Mesendoderm (in vitro differentiated cells): ENCODE data around the gene ELF4.

ENCODE experiments used
- DNase-seq: peaks from one replicate; pipeline ENCODE4 v3.0.0; 2013
- H2AK5ac ChIP-seq: 2 replicates; pipeline ENCODE4 v1.6.1; 2013; ENCODE audit warnings: low read length, inconsistent platforms
- H2BK120ac ChIP-seq: 2 replicates; pipeline ENCODE4 v1.6.1; 2013; ENCODE audit warnings: low read depth, mild to moderate bottlenecking, low read length, moderate library complexity, mixed read lengths
- H2BK15ac ChIP-seq: replicated peaks from 2 replicates; pipeline ENCODE4 v1.6.1; 2013; ENCODE audit warnings: low read depth, mild to moderate bottlenecking, moderate library complexity
- H2BK5ac ChIP-seq: 2 replicates; pipeline ENCODE4 v1.6.1; 2013; ENCODE audit warnings: low read length, inconsistent platforms
- H3K18ac ChIP-seq: 2 replicates; pipeline ENCODE4 v1.6.1; 2013; ENCODE audit warnings: mild to moderate bottlenecking, low read length, mixed read lengths
- H3K23ac ChIP-seq: one replicate; pipeline ENCODE4 v1.6.1; 2013; ENCODE audit warnings: low read length
- H3K27ac ChIP-seq: 2 replicates; pipeline ENCODE4 v1.5.1; 2013; ENCODE audit warnings: low read depth, mild to moderate bottlenecking, inconsistent platforms, low read length, moderate library complexity
- H3K27me3 ChIP-seq: 2 replicates; pipeline ENCODE4 v1.6.1; 2013; ENCODE audit warnings: low read length, control low read depth, mild to moderate bottlenecking, inconsistent platforms; ENCODE audit not compliant: insufficient read depth, poor library complexity
- H3K36me3 ChIP-seq: 2 replicates; pipeline ENCODE4 v1.6.1; 2013; ENCODE audit warnings: low read length, inconsistent platforms; ENCODE audit not compliant: control insufficient read depth, insufficient read depth
- H3K4ac ChIP-seq: one replicate; pipeline ENCODE4 v1.6.1; 2013; ENCODE audit warnings: low read depth, mild to moderate bottlenecking, low read length, moderate library complexity
- H3K4me1 ChIP-seq: 2 replicates; pipeline ENCODE4 v1.6.1; 2013; ENCODE audit warnings: low read depth, low read length, inconsistent platforms; ENCODE audit not compliant: control insufficient read depth
- H3K4me2 ChIP-seq: 2 replicates; pipeline ENCODE4 v1.6.1; 2013; ENCODE audit warnings: low read length
- H3K4me3 ChIP-seq: 2 replicates; pipeline ENCODE4 v1.5.1; 2013; ENCODE audit warnings: mild to moderate bottlenecking, low read length
- H3K56ac ChIP-seq: one replicate; pipeline ENCODE4 v1.6.1; 2013; ENCODE audit warnings: low read length
- H3K79me1 ChIP-seq: 2 replicates; pipeline ENCODE4 v1.6.1; 2013; ENCODE audit warnings: low read length, inconsistent platforms
- H3K79me2 ChIP-seq: 2 replicates; pipeline ENCODE4 v1.6.1; 2013; ENCODE audit warnings: mild to moderate bottlenecking, low read length; ENCODE audit not compliant: control insufficient read depth, insufficient read depth
- H3K9ac ChIP-seq: 2 replicates; pipeline ENCODE4 v1.6.1; 2013; ENCODE audit warnings: low read length, inconsistent platforms
- H4K5ac ChIP-seq: one replicate; pipeline ENCODE4 v1.6.1; 2013; ENCODE audit warnings: low read length
- H4K8ac ChIP-seq: one replicate; pipeline ENCODE4 v1.6.1; 2013; ENCODE audit warnings: low read depth, mild to moderate bottlenecking, control low read depth, low read length, moderate library complexity
- WGBS: extraction: QIAGEN DNeasy Blood & Tissue Kit; methylation state at CpG from one replicate; pipeline ENCODE4 v1.1.7; 2013; ENCODE audit warnings: low lambda C conversion rate, missing lambda C conversion rate; ENCODE audit not compliant: insufficient coverage; ENCODE audit errors: extremely low coverage; 5-methylcytosine and 5-hydroxymethylcytosine counted together

ELF4 gene

GRCh38 chrX:130125091-130125874 lies 15.0 kb upstream of the ELF4 start:
- Histone ChIP-seq H3K79me2 (no peaks in the 10 kb centered on the region), H3K23ac (no peak overlapping the region), H2AK5ac (no peak overlapping the region), H3K4me2 (no peak overlapping the region), H2BK120ac (no peak overlapping the region), H4K5ac (no peak overlapping the region), H3K4me3 (no peak overlapping the region), H3K27me3 (no peaks in the 10 kb centered on the region), H4K8ac (no peak overlapping the region), H3K27ac (no peak overlapping the region), H3K4me1 (no peaks in the 10 kb centered on the region), H3K36me3 (no peaks in the 10 kb centered on the region), H3K79me1 (no peaks in the 10 kb centered on the region), H3K18ac (no peak overlapping the region), H2BK15ac (no peak overlapping the region), H3K56ac (no peak overlapping the region), H2BK5ac (no peak overlapping the region), H3K4ac (no peak overlapping the region), H3K9ac (no peak overlapping the region)
- WGBS = no CpG with 5 or more reads among the region's 13 CpGs
- DNase-seq = no peak

DNA sequence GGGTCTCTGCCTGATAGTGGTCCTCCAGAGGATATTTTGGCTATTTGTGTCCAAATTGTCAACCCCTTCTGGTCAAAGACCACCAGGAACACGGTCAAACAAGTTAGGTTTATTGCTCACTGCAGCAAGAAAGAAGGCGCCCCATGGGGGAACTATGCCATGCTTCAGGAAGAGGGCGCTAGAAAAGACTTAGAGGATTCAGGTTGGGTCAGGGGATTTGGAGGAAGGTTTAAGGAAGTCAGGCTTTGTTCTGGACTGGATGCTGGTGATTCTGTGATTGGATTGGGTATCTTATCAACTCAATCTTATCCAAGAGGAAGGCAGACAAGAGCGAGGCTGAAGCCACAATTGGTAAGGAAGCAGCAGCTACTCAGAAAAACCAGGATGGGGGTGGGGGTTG lies 14.3 kb upstream of the ELF4 start:
- DNase-seq = peak; percentile 45
- Histone ChIP-seq H3K4me2 (no peak overlapping the region), H3K4me1 (no peaks in the 10 kb centered on the region), H3K9ac (no peak overlapping the region), H3K23ac (no peak overlapping the region), H2BK5ac (no peak overlapping the region), H2BK15ac (no peak overlapping the region), H3K79me1 (no peaks in the 10 kb centered on the region), H3K4me3 (no peak overlapping the region), H2BK120ac (no peak overlapping the region), H3K4ac (no peak overlapping the region), H3K27me3 (no peaks in the 10 kb centered on the region), H4K5ac (no peak overlapping the region), H3K18ac (no peak overlapping the region), H3K56ac (no peak overlapping the region), H3K36me3 (no peaks in the 10 kb centered on the region), H4K8ac (no peak overlapping the region), H3K79me2 (no peaks in the 10 kb centered on the region), H2AK5ac (no peak overlapping the region), H3K27ac (no peak overlapping the region)
- no CpG with 5 or more reads among the region's 4 CpGs for WGBS

DNA sequence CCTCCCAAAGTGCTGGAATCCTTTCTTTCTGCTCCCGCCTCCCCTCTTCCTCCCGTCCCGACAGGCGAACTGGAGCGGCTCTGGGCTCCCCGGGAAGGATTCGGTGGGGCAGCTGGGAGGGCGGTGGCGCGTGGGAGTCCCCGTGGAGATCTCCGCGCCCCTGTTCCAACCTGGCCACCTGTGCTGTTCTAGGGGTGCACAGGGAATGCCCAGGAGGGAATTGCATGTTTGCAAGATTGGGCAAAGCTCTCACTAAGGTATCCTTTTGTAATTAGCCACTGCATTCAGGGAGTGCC lies 11.2 kb upstream of the ELF4 start:
- Histone ChIP-seq H3K4me3 (no peak overlapping the region), H3K23ac (no peak overlapping the region)
- WGBS = no CpG with 5 or more reads among the region's 13 CpGs

DNA sequence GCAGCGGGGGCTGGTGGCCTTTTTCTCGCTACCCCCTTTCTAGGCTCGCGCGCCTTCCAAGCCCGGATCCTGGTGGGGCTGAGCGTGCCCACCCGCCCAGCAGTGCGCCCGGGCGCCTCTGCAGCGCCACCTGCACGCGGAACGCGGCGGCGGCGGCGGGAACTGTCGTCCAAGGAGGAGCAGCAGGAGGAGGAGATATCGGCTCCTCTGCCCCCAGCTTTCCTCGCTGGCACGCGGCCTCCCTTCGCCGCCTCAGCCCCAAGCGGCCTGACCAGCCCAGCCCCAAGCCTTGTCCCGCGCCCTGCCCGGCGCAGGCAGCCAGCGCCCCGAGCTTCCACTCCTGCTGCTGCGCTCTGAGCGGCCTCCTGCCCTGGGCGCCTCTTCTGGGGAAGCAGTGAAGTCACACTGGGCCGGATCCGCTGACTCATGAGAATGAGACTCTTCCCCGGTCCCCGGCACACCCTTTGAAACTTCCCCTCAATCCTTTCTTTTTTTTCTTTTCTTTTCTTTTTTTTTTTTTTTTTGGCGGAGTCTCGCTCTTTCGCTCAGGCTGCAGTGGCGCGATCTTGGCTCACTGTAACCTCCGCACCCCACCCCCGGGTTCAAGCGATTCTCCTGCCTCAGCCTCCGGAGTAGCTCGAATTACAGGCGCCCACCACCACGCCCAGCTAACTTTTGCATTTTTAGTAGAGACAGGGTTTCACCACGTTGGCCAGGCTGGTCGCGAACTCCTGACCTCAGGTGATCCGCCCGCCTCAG lies 10.6 kb upstream of the ELF4 start:
- peak overlapping the region; percentile 80 for H3K56ac ChIP-seq
- no peak overlapping the region for H2BK5ac ChIP-seq
- peak; percentile 80 for DNase-seq
- no peaks in the 10 kb centered on the region for H3K36me3 ChIP-seq
- H3K4ac ChIP-seq = no peak overlapping the region
- H3K79me1 ChIP-seq = no peaks in the 10 kb centered on the region
- no peak overlapping the region for H3K4me3 ChIP-seq
- H4K8ac ChIP-seq = peak overlapping the region; percentile 95
- peak overlapping the region; percentile 56 for H3K18ac ChIP-seq
- no peaks in the 10 kb centered on the region for H3K4me1 ChIP-seq
- no peak overlapping the region for H2AK5ac ChIP-seq
- H3K4me2 ChIP-seq = peak overlapping the region; percentile 50
- no CpG with 5 or more reads among the region's 58 CpGs for WGBS
- H3K27ac ChIP-seq = no peak overlapping the region
- H2BK15ac ChIP-seq = no peak overlapping the region
- no peak overlapping the region for H3K23ac ChIP-seq
- H3K9ac ChIP-seq = peak overlapping the region; percentile 68
- H3K27me3 ChIP-seq = no peaks in the 10 kb centered on the region
- no peak overlapping the region for H2BK120ac ChIP-seq
- no peaks in the 10 kb centered on the region for H3K79me2 ChIP-seq
- H4K5ac ChIP-seq = no peak overlapping the region

More for the DNA sequence above, 11.2 kb upstream of the ELF4 start:
- Histone ChIP-seq H2BK5ac (no peak overlapping the region), H2BK120ac (no peak overlapping the region), H3K79me1 (no peaks in the 10 kb centered on the region), H2AK5ac (no peak overlapping the region), H3K36me3 (no peaks in the 10 kb centered on the region), H3K27me3 (no peaks in the 10 kb centered on the region), H2BK15ac (no peak overlapping the region), H3K18ac (no peak overlapping the region), H4K8ac (no peak overlapping the region), H3K79me2 (no peaks in the 10 kb centered on the region), H3K4ac (no peak overlapping the region), H3K4me1 (no peaks in the 10 kb centered on the region), H4K5ac (no peak overlapping the region), H3K56ac (no peak overlapping the region), H3K4me2 (no peak overlapping the region), H3K9ac (no peak overlapping the region), H3K27ac (no peak overlapping the region)
- DNase-seq = no peak

DNA sequence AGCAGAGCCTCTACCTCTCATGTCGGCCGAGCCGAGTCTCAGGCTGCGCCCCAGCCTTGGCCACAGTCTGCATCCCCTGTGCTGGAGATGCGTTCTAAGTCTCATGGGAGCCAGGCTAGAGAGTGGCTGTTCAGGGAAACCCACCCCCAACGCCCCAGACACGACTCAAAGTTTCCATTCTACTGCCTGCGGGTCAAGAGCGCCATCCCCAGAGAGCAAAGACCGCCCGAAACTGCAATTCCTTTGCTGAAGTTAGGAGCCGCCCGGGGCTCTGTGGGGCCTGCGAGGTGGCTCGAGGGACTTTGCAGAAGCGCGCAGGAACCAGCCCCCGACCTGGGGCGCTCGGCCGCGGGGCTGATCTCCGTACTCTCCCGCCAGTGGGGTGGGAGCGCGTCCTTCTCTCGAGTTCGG lies 10.0 kb upstream of the ELF4 start:
- peak; percentile 79 for DNase-seq
- Histone ChIP-seq H3K4ac (no peak overlapping the region), H3K4me1 (no peaks in the 10 kb centered on the region), H3K36me3 (no peaks in the 10 kb centered on the region), H2BK15ac (no peak overlapping the region), H3K56ac (peak overlapping the region; percentile 49), H3K4me2 (peak overlapping the region; percentile 42), H2BK120ac (no peak overlapping the region), H3K4me3 (no peak overlapping the region), H3K27me3 (no peaks in the 10 kb centered on the region), H3K23ac (no peak overlapping the region), H2BK5ac (no peak overlapping the region), H2AK5ac (no peak overlapping the region), H3K18ac (peak overlapping the region; percentile 53), H4K5ac (no peak overlapping the region), H4K8ac (no peak overlapping the region), H3K9ac (peak overlapping the region; percentile 54), H3K79me1 (no peaks in the 10 kb centered on the region), H3K27ac (no peak overlapping the region), H3K79me2 (no peaks in the 10 kb centered on the region)
- no CpG with 5 or more reads among the region's 28 CpGs for WGBS
